CD4-positive, alpha-beta T cell treated with Interleukin-15 for 4 hours (primary cell): ENCODE measurements around the gene LILRA1.
"Not testable (repeated sequence)": the region's sequence is repeated elsewhere in the genome, so short reads cannot be mapped to it uniquely, and the experiment has no call there.

Source experiments
- DNase-seq: peaks from one replicate; pipeline ENCODE4 v3.0.0-alpha.2; 2020; ENCODE audit warnings: low spot score

The LILRA1 gene

GRCh38 chr19:54593445-54593844, at the start of gene LILRA1:
Gene LILRA1 (plus strand): TSS chr19:54593632. CDS start chr19:54594245, 613 bp downstream.
- DNase-seq, result not testable (repeated sequence)

GRCh38 chr19:54548806-54549205, 44.6 kb upstream of the LILRA1 start:
- DNase-seq, result no peak

- no peak for DNase-seq
These were observed 44.2 kb upstream of the LILRA1 start for GRCh38 chr19:54549224-54549623.

GRCh38 chr19:54551293-54551692, 42.1 kb upstream of the LILRA1 start:
- DNase-seq, result peak; percentile 40

GRCh38 chr19:54551950-54552912, 41.2 kb upstream of the LILRA1 start:
- DNase-seq, result no peak

GRCh38 chr19:54552913-54553310, 40.5 kb upstream of the LILRA1 start:
- no peak for DNase-seq

GRCh38 chr19:54554006-54554405, 39.4 kb upstream of the LILRA1 start:
- DNase-seq, result no peak

GRCh38 chr19:54554896-54555295, 38.5 kb upstream of the LILRA1 start:
- no peak for DNase-seq

- no peak for DNase-seq
These were observed 37.2 kb upstream of the LILRA1 start for GRCh38 chr19:54556194-54556593.

- no peak for DNase-seq
These were observed 35.1 kb upstream of the LILRA1 start for GRCh38 chr19:54558339-54558738.

GRCh38 chr19:54560881-54561385, 32.5 kb upstream of the LILRA1 start:
- no peak for DNase-seq

GRCh38 chr19:54561840-54562239, 31.6 kb upstream of the LILRA1 start:
- no peak for DNase-seq

GRCh38 chr19:54563206-54563605, 30.2 kb upstream of the LILRA1 start:
- not testable (repeated sequence) for DNase-seq

- DNase-seq, result no peak
These were observed 23.1 kb upstream of the LILRA1 start for GRCh38 chr19:54570316-54570715.

- not testable (repeated sequence) for DNase-seq
These were observed 21.5 kb upstream of the LILRA1 start for GRCh38 chr19:54571715-54572615.

GRCh38 chr19:54572696-54573311, 20.6 kb upstream of the LILRA1 start:
- DNase-seq, result no peak

- DNase-seq, result no peak
These were observed 20.0 kb upstream of the LILRA1 start, which contains the start of gene LILRA2 for GRCh38 chr19:54573330-54573872. Gene LILRA2 (plus strand): TSS chr19:54573790. CDS start chr19:54573879, 89 bp downstream.

- no peak for DNase-seq
These were observed 19.4 kb upstream of the LILRA1 start for GRCh38 chr19:54574051-54574450.

GRCh38 chr19:54574527-54575056, 18.8 kb upstream of the LILRA1 start:
- DNase-seq, result no peak

GRCh38 chr19:54575205-54575604, 18.2 kb upstream of the LILRA1 start:
- not testable (repeated sequence) for DNase-seq

- DNase-seq, result no peak
These were observed 16.9 kb upstream of the LILRA1 start for GRCh38 chr19:54576411-54576976.
